Measurements from ENCODE around the gene CHST2.

- TF ChIP-seq ZNF274 (IDR thresholded peaks at IDR 0.05; ENCODE audit: low read depth, low read length) (no peak), YY1 (IDR thresholded peaks at IDR 0.05; ENCODE audit: insufficient read depth, insufficient read length) (no peak), SUZ12 (IDR thresholded peaks at IDR 0.05; ENCODE audit: extremely low read depth, insufficient read depth, insufficient read length) (no peak)
Observed at GRCh38 chr3:143170676-143171075, 51.1 kb downstream of the CHST2 start.

All from NT2/D1 (cell line).